Measurements from ENCODE around the gene SEPTIN3.

- no peak for TF ChIP-seq EZH2 (IDR thresholded peaks at IDR 0.05; ENCODE audit: low read depth, low read length, severe bottlenecking)
- no peak for TF ChIP-seq POLR2AphosphoS5 (IDR thresholded peaks at IDR 0.05; ENCODE audit: low read depth, low read length)
- TF ChIP-seq RAD21 (IDR thresholded peaks at IDR 0.05 in 1 of 2, conservative IDR thresholded peaks at IDR 0.05 in 1 of 2; ENCODE audit: low read depth in 2 of 2, low read length in 2 of 2), result no peak
These were observed 21.7 kb upstream of the SEPTIN3 start for GRCh38 chr22:41947424-41948080.
